ENCODE measurements around the gene CIPC.

The CIPC gene

DNA sequence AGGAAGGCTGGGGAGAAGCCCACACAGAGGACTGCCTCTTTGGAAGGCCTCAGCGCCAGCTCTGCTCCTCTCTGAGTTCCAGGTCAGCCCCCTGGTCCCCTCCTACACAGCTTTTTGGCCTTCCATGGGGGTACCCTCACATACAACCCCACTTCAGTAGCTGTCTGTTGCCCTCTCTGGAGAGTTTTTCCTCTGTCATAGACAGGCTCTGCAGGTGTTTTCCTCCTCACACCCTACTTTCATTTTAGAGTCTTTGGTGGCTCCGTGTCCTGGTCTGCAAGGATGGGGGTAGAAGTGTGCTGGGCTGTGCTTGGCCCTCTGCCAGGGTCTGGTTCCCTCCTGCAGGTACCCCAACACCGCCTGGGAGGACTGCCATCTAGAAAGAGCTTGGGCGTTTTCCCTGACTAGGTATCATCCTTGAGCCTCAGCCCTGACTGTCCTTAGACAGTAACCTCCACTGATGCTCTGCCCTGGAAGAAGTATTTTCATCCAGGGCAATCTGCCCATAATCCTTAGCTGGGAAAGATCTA, 28.5 kb downstream of the CIPC start:
- no peak for TF ChIP-seq ZFX (IDR thresholded peaks at IDR 0.05)
- TF ChIP-seq, protein P1, sequence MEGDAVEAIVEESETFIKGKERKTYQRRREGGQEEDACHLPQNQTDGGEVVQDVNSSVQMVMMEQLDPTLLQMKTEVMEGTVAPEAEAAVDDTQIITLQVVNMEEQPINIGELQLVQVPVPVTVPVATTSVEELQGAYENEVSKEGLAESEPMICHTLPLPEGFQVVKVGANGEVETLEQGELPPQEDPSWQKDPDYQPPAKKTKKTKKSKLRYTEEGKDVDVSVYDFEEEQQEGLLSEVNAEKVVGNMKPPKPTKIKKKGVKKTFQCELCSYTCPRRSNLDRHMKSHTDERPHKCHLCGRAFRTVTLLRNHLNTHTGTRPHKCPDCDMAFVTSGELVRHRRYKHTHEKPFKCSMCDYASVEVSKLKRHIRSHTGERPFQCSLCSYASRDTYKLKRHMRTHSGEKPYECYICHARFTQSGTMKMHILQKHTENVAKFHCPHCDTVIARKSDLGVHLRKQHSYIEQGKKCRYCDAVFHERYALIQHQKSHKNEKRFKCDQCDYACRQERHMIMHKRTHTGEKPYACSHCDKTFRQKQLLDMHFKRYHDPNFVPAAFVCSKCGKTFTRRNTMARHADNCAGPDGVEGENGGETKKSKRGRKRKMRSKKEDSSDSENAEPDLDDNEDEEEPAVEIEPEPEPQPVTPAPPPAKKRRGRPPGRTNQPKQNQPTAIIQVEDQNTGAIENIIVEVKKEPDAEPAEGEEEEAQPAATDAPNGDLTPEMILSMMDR (conservative IDR thresholded peaks at IDR 0.05), result no peak
- H3K27ac ChIP-seq, result no peak overlapping the region

DNA sequence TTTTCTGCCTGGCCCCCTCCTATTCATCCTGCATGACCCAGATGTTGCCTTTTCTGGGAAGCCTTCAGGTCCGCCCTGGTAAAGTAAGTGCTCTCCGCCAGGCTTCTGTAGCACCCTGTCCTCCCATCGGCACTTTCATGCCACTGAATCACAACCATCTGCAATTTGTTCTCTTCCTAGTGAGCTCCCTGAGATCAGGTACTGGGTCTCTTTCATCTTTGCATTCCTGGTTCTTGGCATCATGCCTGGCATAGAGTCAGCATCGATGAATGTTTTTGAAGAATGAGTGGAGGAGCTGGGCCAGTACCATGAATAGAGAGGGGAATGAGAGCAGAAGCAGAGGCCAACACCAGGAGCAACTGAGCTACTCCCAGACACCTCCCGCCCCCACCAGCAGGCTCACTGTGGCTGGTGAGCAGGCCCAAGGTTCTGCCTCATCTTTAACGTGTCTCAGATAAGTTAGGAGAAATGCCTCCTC, 30.4 kb downstream of the CIPC start:
- no peak for TF ChIP-seq ZFX (IDR thresholded peaks at IDR 0.05)
- TF ChIP-seq, protein P1 (conservative IDR thresholded peaks at IDR 0.05), result no peak
- no peak overlapping the region for H3K27ac ChIP-seq

DNA sequence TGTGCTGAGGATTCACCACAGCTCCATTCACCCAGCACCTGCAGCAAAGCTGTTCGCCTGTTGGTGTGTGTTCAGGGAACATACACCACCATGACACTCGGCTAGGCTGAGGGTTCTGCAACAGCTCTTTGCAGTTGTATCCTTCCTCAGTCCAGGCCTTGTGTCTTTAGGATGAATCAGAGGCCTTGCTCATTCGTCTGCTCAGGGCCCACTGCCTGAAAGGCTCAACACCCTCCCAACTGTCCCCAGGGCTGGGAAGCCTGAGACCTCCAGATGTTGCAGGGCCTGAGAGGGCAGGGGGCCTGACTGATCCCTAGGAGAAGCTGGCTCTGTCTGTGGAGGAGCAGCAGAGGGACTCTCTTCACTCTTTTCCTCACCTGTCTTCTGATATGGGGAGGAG, 32.3 kb downstream of the CIPC start:
- H3K27ac ChIP-seq, result no peak overlapping the region
- TF ChIP-seq, protein P1 (conservative IDR thresholded peaks at IDR 0.05), result no peak
- TF ChIP-seq ZFX (IDR thresholded peaks at IDR 0.05), result no peak

DNA sequence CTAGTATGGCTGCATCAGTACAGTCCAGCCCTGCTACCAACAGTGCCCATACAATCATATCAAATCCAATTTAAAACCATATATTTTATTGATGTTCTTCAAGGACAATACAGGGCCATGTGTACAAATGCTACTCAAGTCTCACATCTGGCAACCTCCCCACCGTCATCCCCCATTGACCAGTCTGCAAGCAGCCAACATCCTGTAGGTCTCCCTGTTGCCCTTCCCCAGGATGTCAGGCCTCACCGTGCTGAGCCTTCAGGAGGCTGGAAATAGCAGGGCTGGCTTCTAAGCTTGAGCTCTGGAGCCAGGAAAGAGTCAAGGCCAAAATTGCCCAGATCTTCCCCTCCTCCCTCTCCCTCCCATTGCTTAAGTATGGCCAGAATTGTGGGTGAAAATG, 33.1 kb downstream of the CIPC start:
- no peak overlapping the region for H3K27ac ChIP-seq
- TF ChIP-seq ZFX (IDR thresholded peaks at IDR 0.05), result no peak
- TF ChIP-seq, protein P1 (conservative IDR thresholded peaks at IDR 0.05), result no peak

DNA sequence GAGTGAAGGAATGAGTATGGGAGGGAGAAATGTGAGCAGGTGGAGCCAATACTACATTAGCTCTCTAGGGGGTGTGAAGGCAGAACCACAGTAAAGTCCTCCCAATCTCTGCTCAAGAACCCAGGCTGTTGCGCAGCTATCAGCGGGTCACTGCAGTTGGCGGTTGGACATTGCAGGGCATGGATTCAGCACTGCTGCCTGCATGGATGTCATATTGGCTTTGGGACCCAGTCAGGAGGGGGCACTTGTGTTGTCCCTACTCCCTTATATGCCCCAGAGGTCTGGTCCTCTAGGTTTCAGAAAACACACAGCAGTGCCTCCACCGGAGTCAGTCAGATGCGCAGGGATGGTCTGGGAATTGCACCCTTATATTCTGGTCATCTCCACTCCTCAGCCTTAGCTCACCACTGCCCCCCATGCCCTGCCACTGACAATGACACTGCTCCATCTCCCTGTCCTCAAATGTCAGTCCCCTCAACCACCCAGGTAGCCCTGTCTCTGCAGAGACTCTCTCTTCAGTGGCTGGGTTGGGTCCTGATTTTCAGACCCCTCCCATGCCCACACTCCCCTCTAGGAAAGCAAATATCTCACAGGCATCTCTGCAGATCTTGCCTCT, 33.9 kb downstream of the CIPC start:
- TF ChIP-seq ZFX (IDR thresholded peaks at IDR 0.05), result no peak
- TF ChIP-seq, protein P1 (conservative IDR thresholded peaks at IDR 0.05), result no peak
- no peak overlapping the region for H3K27ac ChIP-seq

DNA sequence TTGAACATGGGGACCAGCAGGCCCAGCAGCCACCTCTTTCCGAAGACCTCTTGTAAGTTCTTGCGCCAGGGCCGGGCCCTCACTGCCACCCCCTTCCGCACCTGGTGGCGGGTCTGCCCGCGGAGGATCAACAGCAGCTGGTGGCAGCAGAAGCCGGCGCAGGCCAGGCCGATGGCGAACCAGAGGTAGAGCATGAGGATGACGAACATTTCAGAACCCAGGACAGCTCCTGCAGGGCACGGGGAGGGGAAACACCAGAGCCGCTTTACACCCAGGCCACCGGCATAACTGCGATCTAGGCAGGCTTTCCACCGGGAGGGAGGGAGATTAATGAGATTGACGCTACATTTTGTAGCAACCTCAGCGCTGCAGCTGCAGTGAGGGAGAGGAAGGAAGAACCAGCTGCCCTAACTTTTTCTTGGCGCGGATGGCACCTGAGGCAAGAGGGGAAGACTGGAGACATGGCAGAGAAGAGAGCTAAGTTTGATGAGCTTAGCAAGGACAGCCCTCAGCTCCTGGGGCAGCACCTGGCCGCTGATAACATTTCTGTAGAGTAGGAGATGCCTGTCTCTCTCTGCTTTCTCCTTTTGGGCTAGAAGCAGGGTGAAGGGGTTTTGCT, 35.8 kb downstream of the CIPC start:
- TF ChIP-seq, protein P1 (conservative IDR thresholded peaks at IDR 0.05), result no peak
- TF ChIP-seq ZFX (IDR thresholded peaks at IDR 0.05), result no peak
- H3K27ac ChIP-seq, result no peak overlapping the region

DNA sequence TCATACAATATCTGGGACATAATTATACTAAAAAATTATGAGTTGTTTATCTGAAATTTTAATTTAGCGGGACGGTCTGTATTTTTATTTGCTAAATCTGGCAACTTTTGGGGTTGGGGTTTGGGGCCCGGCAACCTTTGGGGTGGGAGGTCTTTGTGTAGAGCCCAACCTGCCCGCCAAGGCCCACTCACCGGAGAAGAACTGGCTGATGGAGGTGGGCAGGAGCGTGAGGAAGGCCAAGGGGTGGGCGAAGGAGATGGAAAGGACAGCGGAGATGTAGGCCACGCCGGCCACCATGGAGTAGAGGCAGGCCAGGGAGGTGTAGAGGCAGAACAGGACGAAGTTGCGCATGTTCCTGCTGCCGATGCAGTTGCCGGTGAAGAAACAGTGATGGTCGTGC, 41.0 kb downstream of the CIPC start:
- TF ChIP-seq ZFX (IDR thresholded peaks at IDR 0.05), result no peak
- TF ChIP-seq, protein P1 (conservative IDR thresholded peaks at IDR 0.05), result no peak

More for the DNA sequence above, 41.0 kb downstream of the CIPC start:
- no peak overlapping the region for H3K27ac ChIP-seq

Data from C4-2B (cell line).